NCI-H2196 treated with DMSO at 0.1 percent for 48 hours (cell line): ENCODE data around the gene PAQR9.

Experiments used
- DNase-seq: peaks from one replicate; lab custom pipeline; 2025; ENCODE audit not compliant: unreplicated experiment; lab: John Stamatoyannopoulos, UW

The PAQR9 gene

DNA sequence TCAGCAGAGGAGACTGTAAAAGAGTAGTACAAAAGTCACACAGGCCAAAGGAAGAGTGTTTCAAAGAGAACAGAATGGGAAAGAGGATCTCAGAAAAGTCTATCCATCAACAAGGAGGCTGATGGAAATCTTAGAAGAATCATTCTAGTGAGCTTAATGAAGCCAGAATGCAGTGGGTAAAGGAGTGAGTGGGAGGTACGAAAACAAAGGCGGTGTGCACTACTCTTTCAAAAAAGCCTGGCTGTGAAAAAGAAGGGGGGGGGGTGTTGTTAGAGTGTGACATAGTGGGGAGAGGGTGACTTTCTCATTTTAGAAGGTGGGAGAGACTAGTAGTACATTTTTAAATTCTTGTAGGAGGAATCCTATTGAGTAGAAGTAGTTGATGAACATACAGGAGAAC lies 11.7 kb downstream of the PAQR9 start:
- no peak for DNase-seq

GRCh38 chr3:142950972-142951371 lies 12.5 kb downstream of the PAQR9 start:
- DNase-seq, result no peak

- DNase-seq, result no peak
These were observed 15.5 kb downstream of the PAQR9 start for GRCh38 chr3:142947799-142948575.

DNA sequence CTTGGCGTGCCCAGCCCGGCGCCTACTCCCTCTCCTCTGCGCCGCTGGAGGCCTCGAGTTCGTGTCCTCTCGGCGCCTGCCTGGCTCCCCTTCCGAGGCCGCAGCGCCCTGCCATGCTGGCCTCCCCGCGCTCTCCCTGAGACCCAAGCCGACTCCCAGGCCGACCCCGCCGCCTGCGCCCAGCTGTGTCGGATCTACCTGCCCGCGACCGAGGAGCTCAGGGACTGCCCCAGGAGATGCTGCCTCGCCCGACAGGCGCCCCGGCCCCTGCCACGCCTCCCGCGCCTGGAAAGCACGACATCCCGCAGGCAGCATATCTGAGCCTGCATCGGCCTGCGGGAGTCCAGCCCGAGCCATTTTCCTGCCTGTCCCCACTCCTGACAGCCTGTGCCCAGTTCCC lies 16.1 kb downstream of the PAQR9 start:
- no peak for DNase-seq

DNA sequence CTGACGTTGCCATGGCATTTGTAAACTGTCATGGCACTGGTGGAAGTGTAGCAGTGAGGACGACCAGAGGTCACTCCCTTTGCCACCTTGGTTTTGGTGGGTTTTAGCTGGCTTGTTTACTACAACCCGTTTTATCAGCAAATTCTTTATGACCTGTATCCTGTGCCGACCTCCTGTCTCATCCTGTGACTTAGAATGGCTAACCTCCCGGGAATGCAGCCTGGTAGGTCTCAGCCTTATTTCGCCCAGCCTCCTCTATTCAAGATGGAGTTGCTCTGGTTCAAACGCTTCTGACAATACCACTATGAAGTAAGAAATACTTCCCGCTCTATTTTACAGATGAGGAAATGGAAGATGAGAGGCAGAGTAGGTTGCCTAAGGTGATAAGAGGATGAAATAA lies 16.6 kb downstream of the PAQR9 start:
- no peak for DNase-seq

DNA sequence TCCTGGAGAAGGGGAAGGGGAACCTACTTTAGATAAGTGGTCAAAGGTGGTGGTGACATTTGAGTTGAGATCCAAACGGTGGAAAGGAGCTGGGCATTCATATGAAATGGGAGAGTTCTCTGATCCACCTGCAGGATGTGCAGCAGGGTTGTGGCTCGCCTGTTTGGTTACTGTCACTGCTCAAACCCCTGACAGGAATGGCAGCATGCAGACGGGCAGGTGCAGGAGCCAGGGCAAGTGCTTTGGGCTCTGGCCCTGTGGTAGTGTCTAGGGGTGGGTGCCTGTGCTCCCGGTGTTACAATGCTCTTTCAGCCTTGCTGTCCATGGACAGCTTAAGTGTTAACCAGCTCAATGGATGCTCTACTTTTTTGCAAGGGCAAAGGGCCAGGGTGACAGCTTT lies 18.5 kb downstream of the PAQR9 start:
- DNase-seq, result no peak

DNA sequence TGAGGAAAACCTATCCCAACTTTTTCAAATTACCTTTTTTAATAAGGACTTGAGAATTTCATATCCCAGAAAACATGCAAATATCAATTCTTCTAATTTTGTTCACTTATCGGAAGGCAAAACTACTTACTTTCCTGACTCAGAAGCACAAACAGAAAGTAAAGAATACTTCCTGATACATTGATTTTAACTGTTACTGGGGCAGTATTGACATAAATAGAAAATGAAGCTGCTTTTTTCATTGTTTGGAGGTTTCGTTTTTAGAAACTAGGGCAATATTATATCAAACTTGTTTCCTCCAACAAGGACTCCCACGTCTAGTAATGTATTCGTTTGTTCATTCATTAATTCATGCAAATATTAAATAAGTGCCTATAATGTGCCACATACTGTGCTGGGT lies 19.1 kb downstream of the PAQR9 start:
- no peak for DNase-seq

- no peak for DNase-seq
These were observed 19.6 kb downstream of the PAQR9 start for GRCh38 chr3:142943870-142944269.

GRCh38 chr3:142943349-142943748 lies 20.1 kb downstream of the PAQR9 start:
- no peak for DNase-seq

DNA sequence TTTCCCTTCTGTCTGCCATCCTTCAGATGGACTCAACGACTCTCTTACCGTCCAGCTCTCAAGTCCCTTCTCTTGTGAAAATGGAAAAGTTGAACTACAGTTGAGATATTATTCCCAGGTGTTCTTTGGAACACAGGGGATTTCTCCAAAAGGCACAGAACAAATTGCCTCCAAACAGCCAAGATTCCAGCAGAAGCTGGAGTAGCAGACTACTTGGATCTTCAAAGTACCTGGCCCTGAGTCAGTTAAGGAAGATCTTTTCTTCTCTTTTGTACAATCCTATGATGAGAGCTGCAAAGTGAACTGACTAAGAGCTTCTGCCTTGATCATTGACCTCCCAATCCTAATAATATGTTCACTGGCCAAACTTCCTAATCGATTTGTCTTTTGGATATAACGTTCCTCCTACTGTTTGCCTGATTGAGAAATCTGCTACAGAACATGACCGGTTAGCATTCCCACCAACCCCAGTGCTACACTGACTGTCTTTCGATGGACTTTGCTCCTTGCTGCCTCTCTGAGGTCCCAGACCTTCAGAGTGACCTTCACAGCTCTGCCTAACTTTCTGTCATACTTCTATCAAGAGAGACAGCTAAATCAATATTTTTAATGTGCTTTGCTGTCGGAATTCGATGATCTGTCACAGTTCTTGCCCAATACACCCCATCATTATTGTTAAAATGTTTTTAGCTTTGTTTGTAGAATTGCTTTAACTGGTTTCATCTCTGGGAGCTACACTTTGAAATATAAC lies 21.9 kb downstream of the PAQR9 start:
- no peak for DNase-seq

DNA sequence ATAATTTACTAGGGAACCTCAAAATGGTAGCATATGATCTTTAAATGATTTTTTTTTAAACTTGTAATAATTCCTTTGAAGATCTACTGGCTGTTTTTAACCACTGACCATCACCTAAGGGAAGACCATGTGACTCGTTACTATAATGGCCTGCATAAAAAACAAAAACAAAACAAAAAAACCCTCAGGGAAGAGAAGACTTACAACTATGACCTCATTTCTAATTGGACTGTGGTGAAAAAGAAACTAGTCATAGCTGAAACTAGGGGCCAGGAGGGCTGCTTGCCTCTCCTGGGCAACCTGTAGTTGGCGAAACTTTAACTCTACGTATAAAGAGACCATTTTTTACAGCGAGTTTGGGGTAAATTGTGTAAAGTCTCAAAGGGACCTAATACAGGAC lies 23.0 kb downstream of the PAQR9 start:
- no peak for DNase-seq

- DNase-seq, result no peak
These were observed 23.5 kb downstream of the PAQR9 start for GRCh38 chr3:142940000-142940399.

DNA sequence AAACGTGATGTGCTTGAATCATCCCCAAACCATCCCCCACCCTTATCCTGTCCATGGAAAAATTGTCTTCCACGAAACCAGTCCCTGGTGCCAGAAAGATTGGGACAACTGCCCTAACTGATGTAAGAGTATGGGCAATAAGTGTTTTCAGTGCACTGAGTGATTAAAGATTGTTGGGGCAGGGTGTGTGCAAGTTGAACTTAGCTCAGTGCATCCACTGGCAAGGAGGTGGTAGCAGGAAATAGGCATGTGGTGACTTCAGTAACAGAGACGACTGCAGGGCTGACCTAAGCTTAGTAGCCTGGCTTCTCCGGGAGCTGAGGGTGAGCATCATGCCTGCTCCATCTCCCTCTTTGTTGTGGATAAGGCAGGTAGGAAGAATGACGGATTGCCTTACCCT lies 27.5 kb downstream of the PAQR9 start:
- DNase-seq, result no peak

DNA sequence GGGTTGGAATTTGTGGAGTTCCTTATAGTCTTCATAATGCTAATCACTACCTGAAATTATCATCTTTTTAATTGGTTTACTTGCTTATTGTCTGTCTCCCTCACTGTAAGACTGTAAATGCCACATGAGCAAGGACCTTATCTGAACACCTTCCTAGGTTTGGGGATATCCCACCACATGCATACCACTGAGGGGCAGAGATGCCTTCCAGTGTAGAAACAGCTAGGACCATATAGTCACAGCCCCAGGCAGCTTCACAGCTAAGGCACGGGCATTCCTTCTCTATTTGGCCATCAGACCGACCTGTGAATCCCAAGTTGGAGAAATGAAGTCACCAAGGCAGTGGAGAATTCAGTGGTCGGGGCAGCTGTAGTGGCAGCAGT lies 28.6 kb downstream of the PAQR9 start:
- no peak for DNase-seq

DNA sequence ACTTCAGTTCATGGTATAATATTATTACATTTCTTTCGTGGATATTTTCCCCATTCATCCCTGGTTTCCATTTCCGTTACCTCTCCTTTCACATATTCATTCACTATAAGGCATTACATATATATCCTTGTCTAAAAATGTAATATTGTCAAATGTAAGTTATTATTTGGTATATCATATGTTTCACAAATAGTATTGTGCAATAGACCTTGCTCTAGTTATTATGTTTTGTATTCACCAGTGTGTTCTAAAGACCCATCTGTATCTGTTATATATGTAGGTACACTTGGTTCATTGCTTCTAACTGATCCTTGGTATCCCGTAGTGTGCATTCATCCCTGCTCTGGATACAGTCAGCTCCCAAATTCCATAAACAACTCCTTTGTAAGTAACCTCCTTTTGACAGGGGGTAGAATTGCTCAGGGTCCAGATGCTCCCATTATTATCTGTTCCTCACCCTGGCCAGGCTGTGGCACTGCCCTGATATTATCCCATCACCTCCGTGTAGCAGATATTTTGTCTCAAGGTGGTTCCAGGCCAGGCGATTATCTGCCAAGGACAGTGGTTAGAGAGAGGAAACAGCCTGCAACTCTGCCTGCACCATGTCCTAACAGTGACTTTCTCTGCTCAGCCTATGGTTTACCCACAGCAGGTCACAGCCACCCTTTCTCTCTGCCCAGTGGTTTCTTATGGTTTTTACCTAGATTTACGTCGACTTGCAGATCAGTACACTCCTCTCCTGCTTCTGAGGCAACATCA lies 29.2 kb downstream of the PAQR9 start:
- no peak for DNase-seq

DNA sequence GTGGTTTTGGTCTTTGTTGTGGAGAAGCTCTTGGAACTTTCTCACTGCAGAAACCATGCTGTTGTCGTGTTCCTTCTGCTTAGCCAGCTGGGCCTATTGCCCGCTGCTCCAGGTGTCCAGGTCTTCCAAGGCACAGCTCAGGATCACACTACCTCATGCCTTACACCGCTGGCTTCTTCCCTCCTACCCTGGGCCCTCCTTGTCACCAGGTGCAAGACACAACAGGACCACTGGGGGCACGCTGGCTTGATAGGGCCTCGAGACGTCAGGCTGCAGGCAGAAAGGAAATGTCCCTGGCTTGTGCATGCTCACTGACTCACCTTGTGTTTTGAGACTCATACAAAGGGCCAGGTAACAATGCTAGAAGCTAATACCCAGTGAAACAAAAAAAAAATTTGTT lies 32.3 kb downstream of the PAQR9 start:
- DNase-seq, result no peak

DNA sequence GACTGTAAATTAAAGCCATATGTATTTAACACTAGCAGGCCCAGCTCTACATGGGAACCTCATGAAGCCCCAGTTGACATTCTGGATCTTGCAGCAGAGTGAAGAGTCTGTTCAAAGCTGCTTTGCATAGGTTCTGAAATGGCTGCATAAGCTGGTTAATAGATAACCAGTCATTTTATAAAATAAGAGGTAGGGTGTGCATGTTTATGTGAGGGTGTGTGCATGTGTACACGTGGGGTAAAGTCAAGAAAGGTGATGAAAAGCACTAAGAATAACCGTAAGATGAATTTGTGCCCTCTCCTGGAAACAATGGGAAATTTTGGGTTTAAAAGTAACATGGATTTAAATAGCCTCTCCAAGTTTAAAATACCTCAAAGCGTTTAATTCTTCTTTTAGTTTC lies 33.0 kb downstream of the PAQR9 start:
- no peak for DNase-seq

GRCh38 chr3:142929890-142930289 lies 33.6 kb downstream of the PAQR9 start:
- no peak for DNase-seq

- DNase-seq, result peak; percentile 28
These were observed 34.4 kb downstream of the PAQR9 start for GRCh38 chr3:142929109-142929508.

GRCh38 chr3:142926368-142926944 lies 37.0 kb downstream of the PAQR9 start:
- no peak for DNase-seq

DNA sequence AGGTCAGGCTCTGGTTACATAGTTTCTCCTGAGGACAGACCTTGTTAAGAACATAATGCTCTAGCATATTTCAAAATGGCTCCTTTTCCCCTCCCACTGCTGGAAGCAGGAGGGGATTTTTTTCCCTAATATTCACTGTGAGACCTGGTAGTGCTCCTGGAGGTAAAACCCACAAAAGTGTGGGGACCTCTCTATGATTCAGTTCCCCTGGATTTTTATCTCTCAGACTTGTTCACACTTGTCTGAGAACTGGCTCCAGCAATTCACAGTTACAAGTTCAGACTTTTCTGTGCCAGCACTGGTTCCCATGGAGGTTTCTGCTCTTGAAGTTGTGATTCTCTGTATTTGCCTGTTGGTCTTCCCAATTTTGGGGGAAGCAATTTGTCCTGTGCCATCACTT lies 38.3 kb downstream of the PAQR9 start:
- no peak for DNase-seq

DNA sequence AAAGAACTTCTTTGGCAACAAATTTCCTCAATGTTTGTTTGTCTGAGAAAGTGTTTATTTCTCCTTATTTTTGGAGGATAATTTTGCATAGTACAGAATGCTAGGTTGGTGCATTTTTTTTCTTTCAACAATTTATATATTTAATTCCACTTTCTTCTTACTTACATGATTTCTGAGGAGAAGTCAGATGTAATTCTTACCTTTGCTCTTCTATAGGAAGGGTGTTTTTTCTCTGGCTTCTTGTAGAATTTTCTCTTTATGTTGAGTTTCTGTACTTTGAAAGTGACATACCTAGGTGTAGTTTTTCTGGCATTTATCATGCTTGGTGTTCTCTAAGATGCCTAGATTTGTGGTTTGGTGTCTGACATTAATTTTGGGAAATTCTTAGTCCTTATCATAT lies 39.8 kb downstream of the PAQR9 start:
- DNase-seq, result no peak
